HTERT RPE-1 (cell line): ENCODE measurements around the gene DIP2C.

ENCODE experiments used
- in situ Hi-C: fragments of 300-500 bp; cut with MboI; formaldehyde crosslinking; loops from 4 replicates; pipeline ENCODE4 v1.14.3; 2020; ENCODE audit warnings: low sequenced_read_pairs

DIP2C gene

DNA sequence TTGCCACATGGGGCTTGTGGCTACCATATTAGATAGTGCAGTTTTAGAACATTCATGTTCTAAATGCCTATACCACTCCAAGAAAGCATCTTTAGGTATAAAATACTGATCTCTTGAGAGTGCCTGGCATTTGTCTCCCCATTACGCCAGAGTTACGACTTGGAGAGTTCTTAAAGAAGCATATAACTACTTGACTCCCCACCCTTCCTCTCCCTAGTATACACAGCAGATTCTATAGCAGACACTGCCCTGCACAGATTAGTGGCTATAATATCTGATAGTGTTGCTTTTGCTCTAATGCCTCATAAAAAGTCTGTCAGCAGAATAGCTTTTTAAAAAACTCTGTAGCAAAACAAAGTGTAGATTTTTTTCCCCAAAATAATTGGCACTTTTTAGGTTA lies 463.4 kb downstream of the DIP2C start:
- in situ Hi-C loops: no loop called here

DNA sequence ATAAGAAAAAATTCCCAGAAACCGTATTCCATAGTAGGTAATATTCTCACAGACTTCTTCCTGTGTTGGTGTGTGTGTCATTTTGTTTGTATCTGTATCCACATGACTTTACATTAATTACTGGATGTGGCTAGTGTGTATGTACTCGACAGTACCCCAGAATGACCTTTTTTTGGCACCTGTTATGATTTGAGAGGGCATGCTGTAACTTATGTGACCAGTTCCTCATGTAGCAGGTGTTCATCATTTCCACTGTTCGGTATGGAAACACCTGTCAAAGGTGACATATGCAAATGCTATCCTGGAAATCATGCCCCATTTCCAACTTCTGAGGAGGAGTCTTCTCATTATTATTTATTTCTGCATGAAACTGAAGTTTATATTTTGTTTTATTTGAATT lies 464.9 kb downstream of the DIP2C start:
- in situ Hi-C loops: no loop called here
